NCI-H1436 (cell line): ENCODE measurements around the gene CPLX3.
"Not testable (repeated sequence)": the region's sequence is repeated elsewhere in the genome, so short reads cannot be mapped to it uniquely, and the experiment has no call there.

Source experiments
- DNase-seq: peaks from one replicate; lab custom pipeline; 2025; lab: John Stamatoyannopoulos, UW

CPLX3 gene

GRCh38 chr15:74826364-74826819, at the start of gene CPLX3:
Gene CPLX3 (plus strand): TSS chr15:74826627. CDS start chr15:74826704, 77 bp downstream.
- DNase-seq = no peak

- no peak for DNase-seq
These were observed 49.3 kb upstream of the CPLX3 start for GRCh38 chr15:74776821-74777768.

GRCh38 chr15:74777769-74778598, 48.4 kb upstream of the CPLX3 start:
- no peak for DNase-seq

- no peak for DNase-seq
These were observed 47.8 kb upstream of the CPLX3 start for GRCh38 chr15:74778599-74778970.

GRCh38 chr15:74779162-74779648, 47.2 kb upstream of the CPLX3 start:
- DNase-seq = no peak

- no peak for DNase-seq
These were observed 45.6 kb upstream of the CPLX3 start for GRCh38 chr15:74780523-74781430.

- peak; percentile 67 for DNase-seq
These were observed 44.8 kb upstream of the CPLX3 start, which contains the start of gene CSK for GRCh38 chr15:74781431-74782258. Gene CSK (plus strand): TSS chr15:74782080. CDS start chr15:74798298, 16,218 bp downstream.

GRCh38 chr15:74782259-74783071, 44.0 kb upstream of the CPLX3 start:
- no peak for DNase-seq

GRCh38 chr15:74783072-74783807, 43.2 kb upstream of the CPLX3 start:
- DNase-seq = no peak

- DNase-seq = no peak
These were observed 42.6 kb upstream of the CPLX3 start for GRCh38 chr15:74783808-74784175.

GRCh38 chr15:74784426-74785193, 41.8 kb upstream of the CPLX3 start:
- no peak for DNase-seq

- no peak for DNase-seq
These were observed 41.0 kb upstream of the CPLX3 start for GRCh38 chr15:74785194-74786032.

GRCh38 chr15:74786081-74786480, 40.3 kb upstream of the CPLX3 start:
- DNase-seq = not testable (repeated sequence)

- no peak for DNase-seq
These were observed 39.8 kb upstream of the CPLX3 start for GRCh38 chr15:74786551-74787165.

- peak; percentile 49 for DNase-seq
These were observed 39.0 kb upstream of the CPLX3 start for GRCh38 chr15:74787251-74788041.
